Endothelial cell of umbilical vein (primary cell): ENCODE data around the gene SMIM36.

Experiments used
- GATA2 ChIP-seq: IDR thresholded peaks from 2 replicates; pipeline ENCODE4 v1.7.0; 2011; ENCODE audit warnings: low read depth, mild to moderate bottlenecking, moderate library complexity, mixed read lengths, low read length; ENCODE audit not compliant: insufficient read length, insufficient read depth
- POLR2A ChIP-seq: IDR thresholded peaks from 2 replicates; pipeline ENCODE4 v1.6.1; 2012; ENCODE audit warnings: low read depth, mild to moderate bottlenecking, control low read depth, low read length
- POLR2AphosphoS5 ChIP-seq: IDR thresholded peaks from 2 replicates; pipeline ENCODE4 v1.6.1; 2012; ENCODE audit warnings: low read depth, mild to moderate bottlenecking, control low read depth, low read length, moderate library complexity; ENCODE audit not compliant: insufficient read depth
- TF ChIP-seq, protein P1 (sequence below), 2 donors: IDR thresholded peaks; 1 replicate in 1 of 2; 2 replicates in 1 of 2; pipeline ENCODE4 v1.5.1; 2011; ENCODE audit warnings: low read length in 2 of 2, mild to moderate bottlenecking in 2 of 2, moderate library complexity in 2 of 2, control low read depth in 1 of 2, inconsistent platforms in 1 of 2, low read depth in 1 of 2; ENCODE audit not compliant: insufficient read depth in 1 of 2; ENCODE audit errors: extremely low read depth in 1 of 2

DNA sequence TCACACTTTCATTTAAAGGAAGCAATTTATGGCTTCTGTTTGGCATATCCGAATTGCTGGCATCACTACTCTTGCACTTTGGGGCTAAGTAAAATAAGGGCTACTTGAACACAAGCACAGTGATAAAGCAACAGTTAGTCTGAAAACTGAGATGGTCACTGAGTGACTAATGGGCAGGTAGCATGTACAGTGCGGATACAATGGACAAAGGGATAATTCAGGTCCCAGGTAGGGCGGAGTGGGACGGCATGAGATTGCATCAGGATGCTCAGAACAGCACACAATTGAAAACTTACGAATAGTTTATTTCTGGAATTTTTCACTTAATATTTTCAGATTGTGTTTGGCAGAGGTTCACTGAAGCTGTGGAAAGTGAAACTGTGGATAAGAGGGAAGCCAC is 9.2 kb upstream of the SMIM36 start:
- TF ChIP-seq GATA2 (no peak), POLR2A (no peak), POLR2AphosphoS5 (no peak)
- TF ChIP-seq, protein P1, sequence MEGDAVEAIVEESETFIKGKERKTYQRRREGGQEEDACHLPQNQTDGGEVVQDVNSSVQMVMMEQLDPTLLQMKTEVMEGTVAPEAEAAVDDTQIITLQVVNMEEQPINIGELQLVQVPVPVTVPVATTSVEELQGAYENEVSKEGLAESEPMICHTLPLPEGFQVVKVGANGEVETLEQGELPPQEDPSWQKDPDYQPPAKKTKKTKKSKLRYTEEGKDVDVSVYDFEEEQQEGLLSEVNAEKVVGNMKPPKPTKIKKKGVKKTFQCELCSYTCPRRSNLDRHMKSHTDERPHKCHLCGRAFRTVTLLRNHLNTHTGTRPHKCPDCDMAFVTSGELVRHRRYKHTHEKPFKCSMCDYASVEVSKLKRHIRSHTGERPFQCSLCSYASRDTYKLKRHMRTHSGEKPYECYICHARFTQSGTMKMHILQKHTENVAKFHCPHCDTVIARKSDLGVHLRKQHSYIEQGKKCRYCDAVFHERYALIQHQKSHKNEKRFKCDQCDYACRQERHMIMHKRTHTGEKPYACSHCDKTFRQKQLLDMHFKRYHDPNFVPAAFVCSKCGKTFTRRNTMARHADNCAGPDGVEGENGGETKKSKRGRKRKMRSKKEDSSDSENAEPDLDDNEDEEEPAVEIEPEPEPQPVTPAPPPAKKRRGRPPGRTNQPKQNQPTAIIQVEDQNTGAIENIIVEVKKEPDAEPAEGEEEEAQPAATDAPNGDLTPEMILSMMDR (IDR thresholded peaks at IDR 0.05; ENCODE audit: extremely low read depth in 1 of 2, insufficient read depth in 1 of 2, low read depth in 1 of 2, low read length in 2 of 2), result no peak
